ENCODE measurements around the gene DLX1.
A peak's percentile ranks its signal among the peaks of the same experiment; 100 is the strongest.

DLX1 gene

DNA sequence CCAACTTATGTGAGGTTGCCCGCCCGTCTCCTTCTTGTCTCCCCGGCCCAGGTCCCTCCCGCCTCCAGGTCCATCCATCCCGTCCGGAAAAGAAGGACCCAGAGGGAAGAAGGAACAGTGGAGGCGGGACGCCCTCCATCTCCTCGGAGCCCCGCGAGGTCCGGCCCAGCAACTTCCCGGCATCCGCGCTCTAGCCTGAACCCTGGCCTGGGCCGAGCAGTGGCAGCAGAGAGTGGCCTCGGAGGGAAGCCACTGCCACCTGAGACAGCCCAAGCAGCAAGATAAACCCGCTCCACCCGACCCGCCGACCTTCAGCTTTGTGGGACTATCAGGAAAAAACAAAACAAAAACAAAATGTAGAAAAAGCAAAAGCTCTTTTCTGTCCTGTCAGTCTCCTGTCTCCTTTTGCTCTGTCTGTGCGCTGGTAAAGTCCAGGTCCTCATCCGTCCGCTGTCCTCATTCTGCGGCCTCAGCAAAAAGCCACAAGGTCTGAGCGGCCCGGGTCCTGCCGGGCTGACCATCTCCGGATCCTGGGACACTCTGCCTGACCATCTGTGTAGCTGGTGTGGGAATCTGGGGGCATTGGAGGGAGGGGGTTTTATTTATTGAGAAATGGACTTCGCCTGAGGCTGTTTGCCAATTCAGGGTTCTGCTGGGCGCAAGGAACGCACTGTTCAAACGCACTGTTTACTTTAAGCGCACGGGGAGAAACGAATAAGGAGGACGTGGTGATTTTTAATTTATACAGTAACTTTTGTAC is 3.1 kb downstream of the DLX1 start:
- DNase-seq: no peak

DNA sequence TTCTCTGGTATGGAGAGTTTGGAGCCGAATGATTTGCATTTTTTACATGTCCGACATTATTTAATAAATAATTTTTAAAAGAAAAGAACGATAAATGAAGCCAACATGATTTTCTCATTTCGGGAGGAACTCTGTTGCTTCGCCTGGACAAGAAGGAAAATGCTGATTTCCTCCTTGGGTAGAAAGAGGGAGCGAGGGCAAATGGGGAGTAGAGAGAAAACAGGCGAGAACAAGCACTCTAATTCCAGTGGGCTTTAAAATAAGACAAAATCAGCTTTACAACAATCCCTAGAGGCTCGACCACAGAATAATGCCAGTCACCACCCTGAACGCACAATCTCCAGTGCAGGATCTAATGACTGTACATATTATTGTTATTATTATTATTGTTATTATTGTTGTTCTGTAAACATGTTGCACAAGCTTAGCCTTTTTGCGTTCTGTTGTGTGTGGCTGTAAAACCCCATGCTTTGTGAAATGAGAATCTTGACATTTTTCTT is 3.7 kb downstream of the DLX1 start:
- no peak for DNase-seq

DNA sequence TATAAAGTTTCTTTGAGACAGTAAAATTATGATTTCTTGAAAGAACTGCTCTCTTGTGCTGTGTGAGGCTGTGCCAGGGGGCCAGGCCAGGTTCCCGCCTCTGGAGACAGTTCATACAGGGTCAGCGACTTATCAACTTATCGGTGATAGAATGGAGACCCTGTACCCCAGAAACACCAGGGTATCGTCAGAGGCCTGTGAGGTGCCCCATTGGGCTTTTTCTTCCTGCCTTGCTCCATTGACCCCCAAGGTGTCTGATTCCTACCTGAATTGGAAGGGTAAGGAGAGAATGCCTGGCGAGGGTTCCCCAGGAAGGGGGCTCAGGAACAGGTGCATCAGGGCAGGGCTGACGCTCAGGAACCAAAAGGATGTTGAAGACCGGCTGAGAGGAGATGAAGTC is 4.3 kb downstream of the DLX1 start:
- DNase-seq: no peak

DNA sequence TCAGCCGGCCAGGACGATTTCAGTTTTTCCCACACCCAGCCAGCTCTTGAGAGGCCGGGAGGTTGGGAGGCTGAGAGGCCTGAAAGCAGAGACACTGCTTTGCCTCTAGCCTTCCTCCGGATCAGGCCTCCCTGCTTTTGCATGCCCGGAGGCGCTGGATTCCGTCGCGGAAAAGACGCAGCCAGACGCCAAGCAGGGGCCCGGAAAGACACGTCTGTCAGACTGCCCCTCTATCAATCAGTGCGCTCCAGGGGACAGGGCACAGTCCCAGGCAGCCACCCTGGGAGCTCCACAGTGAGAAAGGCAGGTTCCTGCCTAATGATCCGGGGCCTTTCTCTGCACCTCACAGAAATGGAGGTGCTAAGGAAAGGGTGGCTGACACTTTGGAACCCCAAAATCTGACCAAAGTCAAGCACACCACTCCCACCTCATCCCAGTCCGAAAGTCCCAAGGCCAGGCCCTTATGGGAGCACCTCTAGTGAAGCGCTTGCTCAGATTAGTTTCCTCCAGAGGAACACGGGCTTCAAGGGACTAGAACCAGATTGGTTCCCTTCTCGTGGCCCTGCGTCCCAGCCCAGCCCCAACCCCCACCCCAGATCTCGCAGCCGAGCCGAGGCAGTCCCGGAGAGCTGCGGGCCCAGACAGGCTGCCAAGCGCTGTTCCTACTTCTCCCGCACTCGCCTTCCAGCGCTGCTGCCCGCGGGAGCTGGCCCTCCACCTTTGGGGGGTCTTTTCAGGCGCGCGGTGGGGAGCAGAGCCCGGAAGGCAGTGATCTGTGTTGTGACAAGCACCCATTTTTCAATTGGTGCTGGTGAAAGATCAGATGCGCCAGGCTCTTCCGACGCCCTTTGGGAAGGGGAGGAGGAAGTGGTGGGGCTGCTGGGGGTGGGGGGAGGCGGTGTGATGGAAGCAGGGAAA is 5.0 kb downstream of the DLX1 start:
- no peak for DNase-seq

GRCh38 chr2:172091000-172091641 is 5.8 kb downstream of the DLX1 start:
- DNase-seq: no peak

- DNase-seq: no peak
These were observed 6.7 kb downstream of the DLX1 start for GRCh38 chr2:172091761-172092566.

GRCh38 chr2:172092716-172093415 is 7.6 kb downstream of the DLX1 start:
- DNase-seq: no peak

DNA sequence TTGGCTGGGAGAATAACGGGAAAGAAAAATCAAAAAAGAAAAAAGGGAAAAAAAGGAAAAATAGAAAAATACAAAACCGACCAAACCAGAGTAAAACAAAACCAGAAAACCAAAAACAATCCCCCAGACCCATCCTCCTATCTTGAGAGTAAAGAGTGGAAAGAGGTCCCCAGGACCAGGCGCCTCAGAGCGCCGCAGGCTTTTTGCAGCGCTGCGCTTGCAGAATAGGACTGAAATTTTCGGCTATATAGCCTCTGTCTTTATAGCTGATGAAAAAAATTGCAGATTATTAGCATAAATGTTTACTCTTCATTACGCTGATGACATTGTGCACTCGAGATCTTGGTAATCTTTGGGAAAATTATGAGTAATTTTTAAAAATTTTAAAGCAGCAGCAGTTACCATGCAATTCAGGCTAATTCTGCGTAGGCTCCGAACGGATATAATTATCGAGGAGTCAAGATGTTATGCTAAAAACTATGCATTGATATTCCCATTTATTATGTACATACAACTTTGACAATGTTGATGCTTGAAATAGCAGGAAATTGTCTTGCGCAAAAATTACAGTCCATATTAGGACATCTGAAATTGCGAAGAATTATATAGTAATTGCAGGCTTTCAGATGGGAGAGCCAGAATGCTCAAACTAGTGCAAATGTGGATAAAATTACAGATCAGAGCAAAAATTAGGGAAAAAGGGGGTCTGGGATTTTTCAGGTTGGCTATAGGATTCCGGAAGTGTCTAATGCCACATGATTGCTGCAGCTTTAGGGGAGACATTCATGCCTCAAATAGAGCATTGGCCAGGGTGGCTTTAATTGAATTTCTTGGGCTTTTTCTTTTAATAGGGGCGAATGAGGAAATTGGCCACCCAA is 8.3 kb downstream of the DLX1 start:
- DNase-seq: no peak

DNA sequence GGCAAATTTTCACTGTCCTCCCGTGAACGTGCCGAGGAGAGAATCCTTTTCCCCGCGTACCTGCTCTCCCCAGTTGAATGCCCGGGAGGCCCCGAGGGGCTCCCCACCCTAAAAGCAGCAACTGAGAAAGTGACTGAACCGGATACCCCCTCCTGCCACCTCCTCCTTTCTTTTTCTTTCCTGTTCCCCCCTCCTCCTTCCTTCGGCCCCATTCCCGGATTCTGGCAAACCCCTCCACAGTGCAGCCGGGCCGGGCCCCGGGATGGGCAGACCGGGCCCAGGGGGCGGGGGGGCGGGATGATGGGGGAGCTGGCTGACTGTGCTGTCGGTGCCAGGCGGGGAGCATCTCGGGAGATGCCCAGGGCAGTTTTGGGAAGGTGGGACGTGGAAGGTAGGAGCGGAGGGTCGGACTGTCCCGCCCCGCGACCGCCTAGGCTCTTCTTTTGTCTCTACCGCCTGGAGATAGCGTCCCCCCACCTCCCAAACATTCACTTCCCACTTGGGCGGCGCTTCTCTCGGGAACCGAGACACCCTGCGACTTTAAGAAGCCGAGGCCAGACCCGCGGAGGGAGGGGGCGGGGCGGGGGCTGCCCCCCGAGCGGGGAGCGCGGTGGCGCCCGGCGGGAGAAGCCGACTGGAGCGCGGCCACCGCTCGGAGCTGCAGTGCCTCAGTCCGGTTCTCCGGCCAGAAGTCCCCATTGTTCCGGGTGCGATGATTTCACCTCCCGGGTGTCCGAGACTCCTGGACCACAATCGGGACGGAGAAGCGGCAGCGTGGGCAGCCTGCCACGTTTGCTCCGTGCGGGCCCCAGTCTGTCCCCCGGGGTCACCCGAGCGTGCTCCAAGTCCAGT is 9.2 kb downstream of the DLX1 start:
- DNase-seq: no peak

GRCh38 chr2:172095146-172095904 is 10.0 kb downstream of the DLX1 start:
- peak; percentile 43 for DNase-seq

GRCh38 chr2:172095905-172096625 is 10.8 kb downstream of the DLX1 start:
- DNase-seq: no peak

DNA sequence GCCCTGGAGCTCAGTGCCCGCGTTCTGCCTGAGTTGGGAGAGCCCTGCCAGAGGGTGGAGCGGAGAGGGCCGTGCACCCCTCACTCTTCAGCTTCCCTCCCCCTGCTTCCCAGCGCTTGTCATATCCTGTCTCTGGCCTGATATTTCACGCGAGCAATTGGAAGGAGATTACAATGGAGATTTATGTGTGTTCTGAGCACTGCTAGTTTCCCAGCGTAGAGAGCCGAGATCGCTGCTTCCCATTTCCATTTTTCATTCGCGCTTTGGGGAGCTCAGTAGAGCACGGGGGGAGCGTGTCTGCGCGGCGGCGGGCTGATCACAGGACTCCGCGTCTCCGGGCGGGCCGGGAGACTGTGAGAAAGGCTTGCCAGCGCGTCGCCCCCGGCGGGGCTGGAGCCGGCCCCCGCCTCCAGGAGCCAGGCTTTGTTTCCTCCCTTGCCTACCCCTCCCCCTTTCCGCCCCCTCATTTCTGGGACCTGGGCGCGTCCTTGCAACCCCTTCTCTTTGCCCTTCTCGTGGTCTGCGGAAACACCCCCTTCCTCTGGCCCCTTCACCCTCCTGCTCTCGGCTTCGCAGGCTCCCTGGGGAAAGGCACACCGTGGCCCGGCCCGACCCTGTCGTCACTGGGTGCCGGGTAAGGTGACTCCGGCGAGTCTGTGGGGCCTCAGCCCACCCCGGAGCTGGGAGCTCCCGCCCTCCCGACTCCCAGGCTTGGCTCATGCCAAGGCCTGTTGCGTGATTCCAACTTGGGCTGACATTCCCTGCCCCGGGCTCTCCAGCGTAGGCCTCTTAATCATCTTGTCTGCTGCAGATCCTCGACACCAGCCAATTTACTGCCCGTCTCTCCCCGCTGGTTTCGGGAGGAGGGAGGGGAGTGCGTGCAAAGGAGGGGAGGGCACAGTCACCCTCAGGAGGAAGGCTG is 11.6 kb downstream of the DLX1 start:
- DNase-seq: no peak

- no peak for DNase-seq
These were observed 12.3 kb downstream of the DLX1 start for GRCh38 chr2:172097557-172098131.

- no peak for DNase-seq
These were observed 13.0 kb downstream of the DLX1 start for GRCh38 chr2:172098287-172098649.

- no peak for DNase-seq
These were observed 13.6 kb downstream of the DLX1 start for GRCh38 chr2:172098650-172099471.
